GM15510 (cell line): ENCODE data around the gene LSP1.

Experiments
- POLR2A ChIP-seq: IDR thresholded peaks from 3 replicates; pipeline ENCODE4 v1.6.1; 2011; ENCODE audit warnings: borderline replicate concordance; ENCODE audit not compliant: insufficient read length; ENCODE audit errors: extremely low read depth

Gene LSP1

DNA sequence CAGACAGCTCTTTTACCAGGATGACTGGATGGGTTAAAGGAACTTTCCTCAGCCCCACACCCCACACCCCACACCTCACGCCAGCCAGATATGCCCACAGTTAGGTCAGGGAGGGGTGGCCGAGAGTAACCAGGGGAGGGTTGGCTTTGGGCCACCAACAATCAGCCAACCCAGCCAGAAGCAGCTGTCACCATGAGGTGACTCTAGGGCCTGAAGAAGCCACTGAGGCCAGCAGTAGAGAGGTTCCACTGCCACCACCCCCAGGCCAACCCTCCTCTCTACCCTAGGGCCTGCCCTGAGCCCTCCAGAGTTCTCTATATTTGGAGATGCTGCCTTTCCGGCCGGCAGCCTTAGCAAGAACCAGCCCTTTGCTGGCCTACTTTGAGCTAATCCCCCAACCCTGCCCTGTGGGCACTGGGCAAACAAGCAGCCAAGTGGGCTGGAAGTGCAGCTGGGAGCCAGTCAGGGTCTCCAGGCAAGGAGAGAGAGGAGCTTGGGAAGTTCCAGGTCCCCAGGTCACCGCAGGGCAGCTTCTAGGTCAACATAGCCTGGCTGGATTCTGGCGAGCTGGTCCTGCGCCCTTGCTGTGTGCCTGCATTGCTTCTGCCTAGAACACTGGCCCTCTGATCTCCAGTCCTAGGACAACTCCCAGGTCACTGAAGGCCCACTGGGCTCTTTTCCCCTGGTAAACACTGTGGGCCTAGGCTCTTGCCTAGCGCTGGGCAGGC, 30.1 kb upstream of the LSP1 start:
- TF ChIP-seq POLR2A: no peak

- no peak for TF ChIP-seq POLR2A
These were observed 29.3 kb upstream of the LSP1 start for GRCh38 chr11:1823376-1824220.

DNA sequence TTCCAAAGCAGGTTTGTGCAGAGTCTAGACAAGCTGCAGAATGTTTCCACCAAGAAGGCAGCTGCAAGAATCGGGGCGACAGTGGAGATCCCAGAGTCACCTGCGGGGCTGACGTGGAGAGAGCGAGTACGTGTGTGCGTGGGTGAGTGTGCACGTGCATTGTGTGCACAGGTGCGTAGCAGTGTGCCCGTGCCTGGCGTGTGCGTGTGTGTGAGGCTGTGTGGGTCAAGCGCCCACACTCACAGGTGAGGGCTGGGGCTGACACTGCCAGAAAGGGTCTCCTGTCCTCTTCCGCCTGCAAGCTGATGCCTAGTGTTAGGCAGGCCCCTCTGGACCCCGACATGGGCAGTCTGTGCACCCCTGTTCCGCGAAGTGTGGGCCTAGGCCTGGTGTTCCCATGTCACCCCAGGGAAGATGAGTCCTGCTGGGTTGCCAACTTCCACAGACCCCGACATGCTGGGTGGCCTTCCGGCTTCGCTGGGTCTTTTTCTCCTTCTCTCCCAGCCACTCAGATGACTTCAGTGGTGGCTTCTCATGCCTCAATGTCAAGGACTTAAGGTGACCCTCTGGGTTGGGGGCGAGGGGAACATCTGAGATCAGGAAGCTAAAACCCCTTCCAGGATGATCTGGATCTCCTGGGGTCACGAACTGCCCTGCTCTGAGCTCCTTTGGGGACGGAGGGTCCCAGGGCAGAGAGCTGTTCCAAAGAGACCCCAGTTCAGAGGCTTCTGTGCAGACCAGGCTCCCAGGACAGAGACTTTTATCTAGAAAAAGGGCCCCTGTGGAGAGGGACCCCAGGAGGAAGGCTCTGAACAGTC, 28.5 kb upstream of the LSP1 start:
- TF ChIP-seq POLR2A: no peak

DNA sequence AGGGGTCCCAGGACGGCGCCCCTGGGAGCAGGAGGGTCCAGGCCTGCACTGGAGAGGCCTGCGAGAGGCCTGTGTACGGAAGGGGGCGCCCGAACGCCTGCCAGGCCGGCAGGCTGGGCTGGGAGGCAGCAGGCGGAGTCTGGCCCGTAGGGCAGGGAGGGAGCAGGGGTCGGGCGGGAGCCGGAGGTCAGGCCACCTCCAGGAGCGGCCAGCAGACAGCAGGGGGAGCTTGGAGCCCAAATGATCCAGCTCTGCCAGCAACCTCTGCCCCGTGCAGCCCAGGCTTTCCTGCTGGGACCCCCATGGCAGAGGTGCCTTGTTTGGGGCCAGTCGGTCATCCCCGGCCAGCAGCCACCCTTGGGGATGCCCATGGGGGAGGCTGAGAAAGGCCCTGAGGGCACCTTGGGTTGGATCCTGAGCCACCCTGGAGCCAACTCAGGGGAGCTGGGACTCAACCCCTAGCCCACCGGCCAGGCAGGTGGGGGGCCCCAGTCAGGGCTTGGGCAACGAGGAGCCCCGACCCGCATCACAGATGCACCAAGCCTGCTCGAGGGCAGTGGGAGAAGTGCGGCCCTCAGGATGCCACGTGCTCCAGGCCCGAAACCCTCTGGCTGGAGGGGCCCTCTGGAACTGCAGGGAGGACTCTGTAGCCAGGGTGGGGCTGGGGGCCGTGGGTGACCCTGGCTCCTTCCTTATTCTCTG, 27.7 kb upstream of the LSP1 start:
- no peak for TF ChIP-seq POLR2A

DNA sequence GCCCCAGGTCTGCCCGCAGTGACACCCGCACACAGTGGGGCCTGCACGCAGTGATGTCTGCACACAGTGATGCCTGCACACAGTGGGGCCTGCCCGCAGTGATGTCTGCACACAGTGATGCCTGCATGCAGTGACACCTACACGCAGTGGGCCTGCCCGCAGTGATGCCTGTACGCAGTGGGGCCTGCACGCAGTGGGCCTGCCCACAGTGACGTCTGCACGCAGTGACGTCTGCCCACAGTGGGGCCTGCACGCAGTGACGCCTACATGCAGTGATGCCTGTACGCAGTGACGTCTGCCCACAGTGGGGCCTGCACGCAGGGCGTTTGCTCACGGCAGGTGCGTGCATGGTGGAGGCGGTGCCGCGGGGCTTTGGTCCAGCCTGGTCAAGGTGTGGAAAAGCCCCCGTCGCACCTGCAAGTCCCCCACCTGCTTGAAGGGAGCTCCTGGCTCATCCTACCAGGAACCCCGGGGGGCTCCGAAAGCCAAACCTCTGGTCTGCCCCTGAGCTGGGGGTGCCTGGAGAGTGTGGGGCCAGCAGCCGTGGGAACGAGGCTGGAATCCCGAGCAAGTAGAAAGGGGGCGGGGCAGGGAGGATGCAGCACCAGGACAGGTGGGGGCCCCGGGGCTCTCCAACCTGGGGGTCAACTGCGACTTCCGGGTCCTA, 27.0 kb upstream of the LSP1 start:
- no peak for TF ChIP-seq POLR2A

DNA sequence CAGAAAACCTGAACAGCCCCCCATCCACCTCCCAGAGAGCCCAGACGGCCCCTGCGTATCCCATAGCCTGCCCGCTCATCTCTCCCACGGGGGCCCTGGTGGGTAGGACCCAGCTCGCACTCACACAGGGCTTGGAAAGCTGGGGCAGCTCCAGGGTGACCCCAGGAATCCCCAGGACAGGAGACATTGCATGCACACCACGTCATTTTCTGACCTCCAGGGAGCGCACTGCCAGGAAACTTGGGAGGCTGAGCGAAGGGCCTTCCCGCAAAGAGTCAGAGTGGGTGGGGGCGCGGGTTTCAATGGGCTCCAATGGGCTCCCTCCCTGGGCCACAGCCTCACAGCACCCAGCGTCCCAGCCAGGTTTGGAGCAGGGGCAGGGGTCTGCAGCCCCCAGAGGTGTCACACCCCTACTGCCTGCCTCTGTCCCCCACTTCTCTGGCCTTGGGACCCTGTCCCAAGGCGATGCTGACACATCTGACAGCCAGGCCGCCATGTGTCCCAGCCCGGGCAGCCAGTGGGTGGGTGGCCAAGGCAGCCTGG, 26.3 kb upstream of the LSP1 start:
- TF ChIP-seq POLR2A: no peak

GRCh38 chr11:1827095-1827813, 25.6 kb upstream of the LSP1 start:
- TF ChIP-seq POLR2A: no peak

DNA sequence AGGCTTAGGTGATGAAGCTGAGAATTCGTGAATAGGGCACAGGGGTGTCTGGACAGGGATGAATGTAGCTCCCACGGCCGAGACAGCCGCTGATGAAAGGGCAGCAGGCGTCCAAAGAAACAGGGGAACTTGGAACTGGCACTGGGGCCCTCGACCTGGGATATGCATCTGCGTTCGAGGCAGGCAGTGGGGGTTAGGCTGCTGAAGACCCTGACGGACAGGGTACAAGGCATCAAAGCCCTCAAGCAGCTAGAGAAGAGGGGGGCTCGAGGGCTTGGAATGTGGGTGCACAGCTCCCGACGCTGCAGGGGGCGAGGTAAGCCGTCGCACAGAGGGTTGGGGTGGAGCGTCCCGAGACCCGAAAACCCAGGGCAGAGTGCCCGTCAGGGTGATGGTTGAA, 25.0 kb upstream of the LSP1 start:
- no peak for TF ChIP-seq POLR2A

- TF ChIP-seq POLR2A: no peak
These were observed 24.3 kb upstream of the LSP1 start for GRCh38 chr11:1828542-1828941.

GRCh38 chr11:1829039-1829820, 23.7 kb upstream of the LSP1 start:
- no peak for TF ChIP-seq POLR2A

DNA sequence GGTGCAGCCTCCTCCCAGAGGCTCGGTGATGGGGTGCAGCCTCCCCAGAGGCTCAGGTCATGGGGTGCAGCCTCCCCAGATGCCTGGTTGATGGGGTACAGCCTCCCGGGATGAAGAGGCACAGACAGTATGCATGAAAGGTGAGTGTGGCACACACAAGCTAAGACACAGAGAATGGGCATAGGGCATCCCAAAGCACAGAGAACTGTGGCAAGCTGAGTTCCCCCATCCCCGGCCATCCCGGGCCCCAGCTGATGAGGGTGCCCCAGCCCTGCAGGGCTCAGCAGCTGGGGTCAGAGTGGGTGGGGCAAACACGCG, 22.9 kb upstream of the LSP1 start:
- TF ChIP-seq POLR2A: no peak

- TF ChIP-seq POLR2A: no peak
These were observed 22.3 kb upstream of the LSP1 start for GRCh38 chr11:1830322-1831223.
